DMS 273 (cell line): ENCODE measurements around the gene PTRH1.

Experiments
- DNase-seq: peaks from one replicate; lab custom pipeline; 2025; ENCODE audit not compliant: unreplicated experiment; lab: John Stamatoyannopoulos, UW

PTRH1 gene

DNA sequence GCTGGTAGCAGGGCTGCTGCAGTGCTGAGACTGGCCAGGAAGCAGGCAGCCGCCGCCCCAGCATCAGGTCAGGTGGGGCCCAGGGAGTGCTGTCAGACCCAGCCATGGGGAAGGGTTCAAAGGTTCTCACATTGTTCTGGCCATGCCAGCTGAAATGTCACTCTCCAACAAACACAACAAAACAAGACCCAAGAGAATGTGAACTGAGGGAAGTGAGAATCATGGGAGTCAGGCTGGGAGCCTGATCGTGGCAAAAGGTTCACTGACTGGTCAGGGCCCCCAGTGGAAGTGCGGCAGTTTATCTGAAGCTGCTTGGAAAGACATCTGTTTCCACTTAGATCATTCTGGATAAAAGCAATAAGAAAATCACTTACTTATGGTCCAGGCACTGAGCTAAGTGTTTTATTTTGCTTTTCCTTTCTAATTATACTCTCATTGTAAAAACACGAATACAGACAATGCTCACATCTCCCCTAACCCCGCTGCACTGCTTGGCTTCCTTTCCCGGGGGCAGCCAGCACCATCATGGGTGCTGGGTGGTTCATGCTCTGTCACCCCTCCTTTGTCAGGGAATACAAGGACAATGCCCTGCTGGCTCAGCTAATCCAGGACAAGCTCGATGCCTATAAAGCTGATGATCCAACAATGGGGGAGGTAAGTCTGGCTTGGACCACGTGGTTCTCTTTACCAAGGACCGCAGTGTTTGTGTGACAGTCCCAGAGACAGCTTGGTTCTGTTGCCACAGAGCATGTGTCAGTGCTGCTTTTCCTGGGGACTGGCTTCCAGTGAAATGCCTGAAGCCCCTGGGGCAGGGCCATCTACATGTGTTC lies 50.6 kb downstream of the PTRH1 start:
- DNase-seq: no peak

DNA sequence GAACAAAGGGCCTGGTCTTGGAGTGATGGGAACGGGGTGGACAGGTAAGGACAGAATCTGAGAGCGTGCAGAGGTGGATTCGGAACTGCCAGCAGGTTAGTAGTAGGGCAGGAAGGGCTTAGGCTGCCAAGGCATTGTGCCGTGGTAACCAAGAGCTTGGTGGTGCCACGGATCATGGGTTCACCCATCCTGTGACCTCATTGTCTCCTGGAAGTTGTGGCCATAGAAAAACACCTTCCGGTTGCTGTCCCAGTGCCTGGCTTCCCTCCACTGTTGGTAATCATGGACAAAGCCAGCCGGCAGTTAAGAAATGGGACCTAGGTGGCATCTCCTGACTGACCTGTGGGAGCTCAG lies 51.2 kb downstream of the PTRH1 start:
- no peak for DNase-seq
